Effector memory CD4-positive, alpha-beta T cell (primary cell): ENCODE results near the gene KLK12.

ENCODE experiments used
- DNase-seq, 3 donors: peaks; one replicate each; pipeline ENCODE4 v3.0.0-alpha.2; 2020
- H3K27ac ChIP-seq: 2 replicates; pipeline ENCODE4 v1.7.0; 2013; ENCODE audit warnings: mild to moderate bottlenecking, low read length, moderate library complexity; ENCODE audit not compliant: insufficient read depth, poor library complexity, severe bottlenecking
- H3K27me3 ChIP-seq: replicated peaks from 2 replicates; pipeline ENCODE4 v1.7.0; 2013; ENCODE audit warnings: mild to moderate bottlenecking, low read length; ENCODE audit not compliant: insufficient read depth, control insufficient read depth, poor library complexity, severe bottlenecking
- H3K36me3 ChIP-seq: 2 replicates; pipeline ENCODE4 v1.7.0; 2013; ENCODE audit warnings: mild to moderate bottlenecking, low read length, moderate library complexity; ENCODE audit not compliant: control insufficient read depth, insufficient read depth
- H3K4me1 ChIP-seq: 2 replicates; pipeline ENCODE4 v1.7.0; 2013; ENCODE audit warnings: low read length, mild to moderate bottlenecking; ENCODE audit not compliant: control insufficient read depth, insufficient read depth, poor library complexity, severe bottlenecking
- H3K4me3 ChIP-seq: 2 replicates; pipeline ENCODE4 v1.7.0; 2013; ENCODE audit warnings: low read length, low read depth, mild to moderate bottlenecking; ENCODE audit not compliant: insufficient read depth, poor library complexity, severe bottlenecking
- H3K9me3 ChIP-seq: 2 replicates; pipeline ENCODE4 v1.7.0; 2013; ENCODE audit warnings: mild to moderate bottlenecking, low read length, moderate library complexity; ENCODE audit not compliant: control insufficient read depth

KLK12 gene

DNA sequence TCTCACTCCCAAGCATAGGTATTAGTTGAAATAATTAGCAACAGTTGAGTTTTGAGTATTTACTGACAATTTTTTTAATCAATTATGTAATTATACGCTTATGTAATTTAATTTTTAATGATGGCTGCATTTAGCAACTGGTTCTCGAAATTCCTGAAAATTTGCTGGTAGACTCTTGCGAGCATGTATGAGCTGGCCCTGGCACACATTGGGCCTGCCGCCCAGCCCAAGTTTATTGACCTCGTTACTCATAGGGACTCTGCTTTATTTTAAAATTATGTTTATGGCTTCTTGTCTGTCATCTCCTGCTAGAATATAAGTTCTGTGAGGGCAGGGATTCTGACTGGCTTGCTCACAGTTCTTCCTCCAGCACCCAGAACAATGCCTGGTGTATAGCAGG is 41.2 kb upstream of the KLK12 start:
- no peak overlapping the region for H3K27ac ChIP-seq
- H3K9me3 ChIP-seq, result no peaks in the 10 kb centered on the region
- DNase-seq, result no peak
- no peaks in the 10 kb centered on the region for H3K27me3 ChIP-seq
- no peaks in the 10 kb centered on the region for H3K36me3 ChIP-seq
- H3K4me1 ChIP-seq, result no peaks in the 10 kb centered on the region
- no peak overlapping the region for H3K4me3 ChIP-seq

- Histone ChIP-seq H3K27ac (no peak overlapping the region), H3K4me1 (no peaks in the 10 kb centered on the region), H3K27me3 (no peaks in the 10 kb centered on the region), H3K9me3 (no peaks in the 10 kb centered on the region), H3K36me3 (no peaks in the 10 kb centered on the region), H3K4me3 (no peak overlapping the region)
- no peak for DNase-seq
These were observed 36.2 kb upstream of the KLK12 start for GRCh38 chr19:51071095-51071405.

DNA sequence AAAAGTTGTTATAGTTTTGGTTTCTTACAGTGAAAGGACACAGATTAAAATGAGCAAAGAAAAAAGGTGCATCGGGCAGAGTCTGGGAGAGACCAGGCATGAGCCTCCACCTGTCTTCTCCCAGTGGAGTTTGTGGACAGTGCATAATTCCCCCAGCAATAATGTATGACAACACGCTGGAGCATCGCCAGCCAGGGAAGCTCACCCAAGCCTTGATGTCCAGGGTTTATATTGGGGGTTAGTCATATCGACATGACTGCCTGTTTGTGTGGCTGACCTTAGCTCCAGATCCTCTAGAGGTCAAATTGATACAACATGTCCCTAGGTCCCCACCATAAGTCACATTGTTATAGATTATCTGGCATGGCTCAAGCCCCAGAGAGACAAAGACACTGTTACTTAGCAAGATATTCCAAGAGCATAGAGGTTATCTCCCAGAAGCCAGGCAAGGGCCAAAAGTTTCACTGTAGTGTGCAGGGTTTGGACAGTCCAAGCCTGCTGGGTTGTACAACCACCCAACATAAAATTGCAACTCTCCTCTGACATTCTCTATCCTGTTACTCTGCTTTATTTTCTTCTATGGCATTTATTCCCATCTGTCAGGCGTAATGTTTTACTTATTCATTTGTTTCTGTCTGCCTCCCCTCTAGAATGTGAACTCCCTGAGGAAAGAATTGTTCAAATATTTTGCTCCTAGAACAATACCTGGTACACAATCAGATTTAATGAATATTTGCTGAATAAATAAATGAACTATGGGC is 35.7 kb upstream of the KLK12 start:
- H3K27me3 ChIP-seq, result no peaks in the 10 kb centered on the region
- H3K4me1 ChIP-seq, result no peaks in the 10 kb centered on the region
- no peak for DNase-seq
- H3K27ac ChIP-seq, result no peak overlapping the region
- H3K36me3 ChIP-seq, result no peaks in the 10 kb centered on the region
- no peaks in the 10 kb centered on the region for H3K9me3 ChIP-seq
- H3K4me3 ChIP-seq, result no peak overlapping the region

- Histone ChIP-seq H3K4me3 (no peak overlapping the region), H3K36me3 (no peaks in the 10 kb centered on the region), H3K27me3 (peaks cover 18% of the 10 kb centered on the region), H3K4me1 (peaks cover 3% of the 10 kb centered on the region), H3K9me3 (no peaks in the 10 kb centered on the region), H3K27ac (no peak overlapping the region)
- DNase-seq, result no peak
These were observed 31.8 kb upstream of the KLK12 start for GRCh38 chr19:51066393-51067186.

- Histone ChIP-seq H3K27ac (no peak overlapping the region), H3K4me3 (no peak overlapping the region)
- DNase-seq, result no peak
These were observed 30.6 kb upstream of the KLK12 start for GRCh38 chr19:51065221-51065960.

DNA sequence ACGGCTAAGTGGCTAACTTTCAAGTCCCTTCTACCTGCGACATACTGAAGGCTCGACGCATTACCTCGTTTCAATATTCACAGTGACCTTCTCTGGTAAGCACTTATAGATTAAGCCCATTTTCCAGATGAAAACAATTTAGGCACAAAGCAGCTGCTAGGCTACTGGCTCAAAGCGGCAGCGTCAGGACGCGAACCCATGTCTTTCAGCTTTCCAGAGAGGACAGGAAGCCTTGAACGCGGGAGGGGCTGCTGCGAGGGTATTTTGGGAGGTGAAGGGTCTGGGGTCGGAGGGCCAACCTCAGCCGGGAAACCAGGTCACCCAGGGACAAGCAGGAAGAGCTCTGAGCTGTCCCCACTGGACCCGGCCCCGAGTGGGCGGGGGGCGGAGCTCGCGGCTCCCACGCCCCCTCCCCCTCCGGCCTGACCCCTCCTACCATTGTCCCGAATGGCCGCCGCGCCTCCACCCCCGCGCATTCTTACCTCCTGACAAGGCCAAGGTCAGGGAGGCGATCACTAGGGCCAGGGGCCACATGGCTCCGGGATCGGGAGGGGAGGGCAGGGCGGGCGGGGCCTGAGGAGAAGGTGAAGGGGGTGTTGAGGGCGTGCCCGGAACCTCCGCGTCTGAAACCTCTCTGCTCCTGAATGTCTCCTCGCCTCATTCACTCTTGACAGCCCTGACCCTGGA is 29.9 kb upstream of the KLK12 start, which contains the start of gene KLK13:
KLK13 (minus strand) TSS at position 559 of the 687 bp plus-strand sequence; CDS start at position 534, 25 bp downstream.
- Histone ChIP-seq H3K9me3 (no peaks in the 10 kb centered on the region), H3K36me3 (no peaks in the 10 kb centered on the region), H3K4me1 (peaks cover 3% of the 10 kb centered on the region), H3K4me3 (no peak within 1 kb of the TSS), H3K27me3 (peaks cover 21% of the 10 kb centered on the region), H3K27ac (no peak within 1 kb of the TSS)
- no peak for DNase-seq

More at GRCh38 chr19:51065221-51065960, 30.6 kb upstream of the KLK12 start:
- Histone ChIP-seq H3K27me3 (peaks cover 18% of the 10 kb centered on the region), H3K36me3 (no peaks in the 10 kb centered on the region), H3K4me1 (peaks cover 3% of the 10 kb centered on the region), H3K9me3 (no peaks in the 10 kb centered on the region)

- no peaks in the 10 kb centered on the region for H3K36me3 ChIP-seq
- H3K27me3 ChIP-seq, result peaks cover 21% of the 10 kb centered on the region
- no peak overlapping the region for H3K4me3 ChIP-seq
- peaks cover 3% of the 10 kb centered on the region for H3K4me1 ChIP-seq
- H3K27ac ChIP-seq, result no peak overlapping the region
- H3K9me3 ChIP-seq, result no peaks in the 10 kb centered on the region
- DNase-seq, result no peak
These were observed 28.9 kb upstream of the KLK12 start for GRCh38 chr19:51063664-51064063.

DNA sequence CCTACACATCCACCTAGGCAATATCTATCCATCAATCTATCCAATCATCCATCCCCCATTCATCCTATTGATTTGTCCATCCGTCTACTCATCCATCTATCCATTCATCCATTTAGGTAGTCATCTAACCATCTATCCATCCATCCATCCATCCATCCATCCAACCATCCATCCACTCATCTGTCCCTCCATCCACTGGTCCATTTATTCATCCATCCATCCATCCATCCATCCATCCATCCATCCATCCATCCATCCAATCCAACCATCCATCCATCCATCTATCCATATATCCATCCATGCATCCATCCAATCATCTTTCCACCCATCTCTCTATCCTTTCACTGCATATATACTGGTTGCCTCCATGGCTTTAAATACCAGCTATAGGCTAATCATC is 26.2 kb upstream of the KLK12 start:
- peaks cover 3% of the 10 kb centered on the region for H3K4me1 ChIP-seq
- no peak overlapping the region for H3K27ac ChIP-seq
- H3K36me3 ChIP-seq, result no peaks in the 10 kb centered on the region
- DNase-seq, result no peak
- H3K27me3 ChIP-seq, result peaks cover 23% of the 10 kb centered on the region
- H3K9me3 ChIP-seq, result no peaks in the 10 kb centered on the region
- no peak overlapping the region for H3K4me3 ChIP-seq

GRCh38 chr19:51060336-51060735 is 25.5 kb upstream of the KLK12 start:
- no peaks in the 10 kb centered on the region for H3K36me3 ChIP-seq
- H3K4me1 ChIP-seq, result peaks cover 3% of the 10 kb centered on the region
- no peak overlapping the region for H3K4me3 ChIP-seq
- no peak for DNase-seq
- H3K27ac ChIP-seq, result no peak overlapping the region
- H3K9me3 ChIP-seq, result no peaks in the 10 kb centered on the region
- H3K27me3 ChIP-seq, result peaks cover 23% of the 10 kb centered on the region
